ENCODE measurements around the gene LCOR. TPM values are rescaled to one million over a fixed set of nuclear protein-coding genes. Genes with fewer than 3 reads are reported as not detected.

LCOR gene
- total RNA-seq, 1 experiment from 2014 or later: 23.9 TPM

DNA sequence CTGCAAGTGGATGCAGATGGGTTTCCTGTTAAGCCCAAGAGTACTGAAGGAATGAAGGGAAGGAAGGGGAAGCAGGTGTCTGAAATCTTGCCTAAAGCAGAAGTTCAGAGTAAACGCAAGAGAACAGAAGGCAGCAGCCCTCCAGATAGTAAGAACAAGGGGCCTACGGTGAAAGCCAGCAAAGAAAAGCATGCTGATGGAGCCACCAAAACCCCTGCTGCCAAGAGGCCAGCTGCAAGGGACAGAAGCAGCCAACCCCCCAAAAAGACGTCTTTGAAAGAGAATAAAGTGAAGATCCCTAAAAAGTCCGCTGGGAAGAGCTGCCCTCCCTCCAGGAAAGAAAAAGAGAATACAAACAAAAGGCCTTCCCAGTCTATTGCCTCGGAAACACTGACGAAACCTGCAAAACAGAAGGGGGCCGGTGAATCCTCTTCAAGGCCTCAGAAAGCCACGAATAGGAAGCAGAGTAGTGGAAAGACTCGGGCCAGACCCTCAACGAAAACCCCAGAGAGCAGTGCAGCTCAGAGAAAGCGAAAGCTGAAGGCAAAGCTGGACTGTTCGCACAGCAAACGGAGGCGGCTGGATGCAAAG, 152.5 kb downstream of the LCOR start:
- peak overlapping the region; percentile 91 for H3K27ac Mint-ChIP-seq
- no peaks in the 10 kb centered on the region for H3K9me3 Mint-ChIP-seq
- ChIA-PET CTCF (interaction anchor here (1.2 to 3.2 kb wide), 4 partner anchors 17 to 88 kb away, joined by 3 to 18 read pairs (median 4); no protein-coding TSS in a partner anchor), POLR2A (no interaction called here)
- DNase-seq (ENCODE audit: low spot score): no peak
- peaks cover 20% of the 10 kb centered on the region for H3K36me3 Mint-ChIP-seq
- peaks cover 24% of the 10 kb centered on the region for H3K4me1 Mint-ChIP-seq
- H3K4me3 Mint-ChIP-seq: no peak overlapping the region
- no peaks in the 10 kb centered on the region for H3K27me3 Mint-ChIP-seq (ENCODE audit: low read depth)
- no peak for TF ChIP-seq GABPB1 (CRISPR knock-in tag; IDR thresholded peaks at IDR 0.05)
- no peak for TF ChIP-seq ATF6 (CRISPR knock-in tag; IDR thresholded peaks at IDR 0.05)
- TF ChIP-seq SMAD4 (CRISPR knock-in tag; IDR thresholded peaks at IDR 0.05): no peak
- TF ChIP-seq, protein P1, sequence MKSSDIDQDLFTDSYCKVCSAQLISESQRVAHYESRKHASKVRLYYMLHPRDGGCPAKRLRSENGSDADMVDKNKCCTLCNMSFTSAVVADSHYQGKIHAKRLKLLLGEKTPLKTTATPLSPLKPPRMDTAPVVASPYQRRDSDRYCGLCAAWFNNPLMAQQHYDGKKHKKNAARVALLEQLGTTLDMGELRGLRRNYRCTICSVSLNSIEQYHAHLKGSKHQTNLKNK (CRISPR knock-in tag; IDR thresholded peaks at IDR 0.05): no peak
- peak; percentile 85 for ATAC-seq

GRCh38 chr10:96986200-96986856, 154.2 kb downstream of the LCOR start:
- no peak for DNase-seq (ENCODE audit: low spot score)
- Mint-ChIP-seq H3K9me3 (no peaks in the 10 kb centered on the region), H3K4me3 (no peak overlapping the region), H3K27ac (no peak overlapping the region), H3K27me3 (ENCODE audit: low read depth) (no peaks in the 10 kb centered on the region), H3K4me1 (peaks cover 24% of the 10 kb centered on the region), H3K36me3 (peaks cover 12% of the 10 kb centered on the region)
- TF ChIP-seq, protein P2, sequence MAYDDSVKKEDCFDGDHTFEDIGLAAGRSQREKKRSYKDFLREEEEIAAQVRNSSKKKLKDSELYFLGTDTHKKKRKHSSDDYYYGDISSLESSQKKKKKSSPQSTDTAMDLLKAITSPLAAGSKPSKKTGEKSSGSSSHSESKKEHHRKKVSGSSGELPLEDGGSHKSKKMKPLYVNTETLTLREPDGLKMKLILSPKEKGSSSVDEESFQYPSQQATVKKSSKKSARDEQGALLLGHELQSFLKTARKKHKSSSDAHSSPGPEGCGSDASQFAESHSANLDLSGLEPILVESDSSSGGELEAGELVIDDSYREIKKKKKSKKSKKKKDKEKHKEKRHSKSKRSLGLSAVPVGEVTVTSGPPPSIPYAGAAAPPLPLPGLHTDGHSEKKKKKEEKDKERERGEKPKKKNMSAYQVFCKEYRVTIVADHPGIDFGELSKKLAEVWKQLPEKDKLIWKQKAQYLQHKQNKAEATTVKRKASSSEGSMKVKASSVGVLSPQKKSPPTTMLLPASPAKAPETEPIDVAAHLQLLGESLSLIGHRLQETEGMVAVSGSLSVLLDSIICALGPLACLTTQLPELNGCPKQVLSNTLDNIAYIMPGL (CRISPR knock-in tag; IDR thresholded peaks at IDR 0.05): no peak
- TF ChIP-seq NFATC4 (CRISPR knock-in tag; IDR thresholded peaks at IDR 0.05): no peak
- TF ChIP-seq ZNF121 (CRISPR knock-in tag; IDR thresholded peaks at IDR 0.05): no peak
- TF ChIP-seq FOXP1 (CRISPR knock-in tag; IDR thresholded peaks at IDR 0.05; ENCODE audit: borderline replicate concordance): no peak
- TF ChIP-seq TEAD1 (CRISPR knock-in tag; IDR thresholded peaks at IDR 0.05): no peak
- TF ChIP-seq ZBTB43 (CRISPR knock-in tag; IDR thresholded peaks at IDR 0.05): no peak
- ChIA-PET CTCF (interaction anchor here (1.3 to 3.2 kb wide), 2 partner anchors 39 kb away, joined by 6 to 18 read pairs; no protein-coding TSS in a partner anchor), POLR2A (no interaction called here)
- no peak for ATAC-seq

- TF ChIP-seq MYBL2 (CRISPR knock-in tag; IDR thresholded peaks at IDR 0.05) (no peak), ATF2 (CRISPR knock-in tag; IDR thresholded peaks at IDR 0.05; ENCODE audit: borderline replicate concordance, low read depth) (no peak), ZNF425 (CRISPR knock-in tag; conservative IDR thresholded peaks at IDR 0.05) (no peak)
- Mint-ChIP-seq H3K4me3 (no peak overlapping the region), H3K4me1 (peaks cover 24% of the 10 kb centered on the region), H3K27me3 (ENCODE audit: low read depth) (no peaks in the 10 kb centered on the region), H3K27ac (no peak overlapping the region), H3K36me3 (peaks cover 3% of the 10 kb centered on the region; the same call in 1 of the 2 replicates), H3K9me3 (no peaks in the 10 kb centered on the region)
- no peak for DNase-seq (ENCODE audit: low spot score)
- POLR2A ChIA-PET: no interaction called here
- no peak for ATAC-seq
- CTCF ChIA-PET: interaction anchor here (1.3 kb wide), 1 partner anchor 38 kb away, joined by 6 read pairs; no protein-coding TSS in a partner anchor
Measured at GRCh38 chr10:96987141-96987841, 155.2 kb downstream of the LCOR start.
